A673 (cell line): ENCODE measurements around the gene MCM3. TPM values are rescaled to one million over a fixed set of nuclear protein-coding genes. Genes with fewer than 3 reads are reported as not detected.

Source experiments
- BruUV-seq: library from RNA; stranded (reverse); fragments of 400-500 nt; replicated peaks from 2 replicates; lab custom pipeline; 2021; lab: Mats Ljungman, UMichigan
- CTCF ChIA-PET: fragments of 300-600 bp; sonication (Branson Sonifier 250); formaldehyde crosslinking; loops from one replicate; lab custom pipeline; 2022; ENCODE audit warnings: antibody characterized with exemption; lab: Charles Lee
- POLR2A ChIA-PET: fragments of 300-600 bp; sonication (Branson Sonifier 250); formaldehyde crosslinking; loops from one replicate; lab custom pipeline; 2022; ENCODE audit warnings: antibody characterized with exemption; ENCODE audit not compliant: low non-redundant PET; lab: Charles Lee
- DNase-seq: peaks from one replicate; pipeline ENCODE4 v3.0.0-alpha.2; 2015; ENCODE audit warnings: low spot score
- H3K27ac ChIP-seq: fragments of 200-600 bp; sonication (generic); 2 replicates; pipeline ENCODE4 v1.5.1; 2016; ENCODE audit warnings: mixed run types, low read depth, mild to moderate bottlenecking, mixed read lengths, antibody characterized with exemption, low read length; ENCODE audit not compliant: poor library complexity, severe bottlenecking
- H3K27me3 ChIP-seq: fragments of 200-600 bp; sonication (generic); replicated peaks from 2 replicates; pipeline ENCODE4 v1.6.1; 2017; ENCODE audit warnings: mixed run types, low read depth, mild to moderate bottlenecking, mixed read lengths, antibody characterized with exemption, low read length; ENCODE audit not compliant: insufficient read depth, poor library complexity
- H3K36me3 ChIP-seq: fragments of 200-600 bp; sonication (generic); 2 replicates; pipeline ENCODE4 v1.6.1; 2016; ENCODE audit warnings: mixed run types, mild to moderate bottlenecking, mixed read lengths, antibody characterized with exemption, low read length; ENCODE audit not compliant: insufficient read depth, poor library complexity, severe bottlenecking
- H3K4me1 ChIP-seq: fragments of 200-600 bp; sonication (generic); 2 replicates; pipeline ENCODE4 v1.6.1; 2017; ENCODE audit warnings: mixed run types, mild to moderate bottlenecking, mixed read lengths, antibody characterized with exemption, low read length; ENCODE audit not compliant: insufficient read depth, poor library complexity, severe bottlenecking
- H3K4me3 ChIP-seq: fragments of 200-600 bp; sonication (generic); 2 replicates; pipeline ENCODE4 v1.5.1; 2016; ENCODE audit warnings: low read depth, mixed run types, mild to moderate bottlenecking, mixed read lengths, low read length; ENCODE audit not compliant: poor library complexity, severe bottlenecking
- H3K9me3 ChIP-seq: fragments of 200-600 bp; sonication (generic); 2 replicates; pipeline ENCODE4 v1.6.1; 2016; ENCODE audit warnings: mixed run types, low read depth, mild to moderate bottlenecking, mixed read lengths, antibody characterized with exemption, low read length; ENCODE audit not compliant: poor library complexity, severe bottlenecking
- EZH2 ChIP-seq: fragments of 200-600 bp; sonication (generic); IDR thresholded peaks from 2 replicates; pipeline ENCODE4 v1.6.1; 2017; ENCODE audit warnings: borderline replicate concordance, low read depth, mild to moderate bottlenecking, mixed read lengths, antibody characterized with exemption, low read length; ENCODE audit not compliant: poor library complexity, severe bottlenecking
- intact Hi-C: fragments of 100-400 bp; cut with micrococcal nuclease; formaldehyde crosslinking; loops from one replicate; pipeline ENCODE4 v1.10.0; 2022; ENCODE audit not compliant: unreplicated experiment
- total RNA-seq: library from RNA; stranded (reverse); gene quantifications from 2 replicates; pipeline ENCODE4 v1.2.3, GENCODE V29; 2021
- TF ChIP-seq, protein P1 (sequence below): fragments of 300-800, 200-600 bp; sonication (generic); conservative IDR thresholded peaks from 2 replicates; pipeline ENCODE4 v1.5.1; 2017; ENCODE audit warnings: low read depth, mild to moderate bottlenecking, antibody characterized with exemption, low read length, moderate library complexity, mixed read lengths

Gene MCM3
- total RNA-seq, 1 experiment from 2014 or later: 233 TPM

- BruUV-seq: no TSS peak
- DNase-seq: no peak
- intact Hi-C loops: no loop called here
- H3K9me3 ChIP-seq: no peaks in the 10 kb centered on the region
- H3K36me3 ChIP-seq: no peaks in the 10 kb centered on the region
- ChIA-PET POLR2A (no interaction called here), CTCF (no interaction called here)
- H3K4me3 ChIP-seq: no peak overlapping the region
- H3K4me1 ChIP-seq: no peaks in the 10 kb centered on the region
- no peak for TF ChIP-seq EZH2
- TF ChIP-seq, protein P1, sequence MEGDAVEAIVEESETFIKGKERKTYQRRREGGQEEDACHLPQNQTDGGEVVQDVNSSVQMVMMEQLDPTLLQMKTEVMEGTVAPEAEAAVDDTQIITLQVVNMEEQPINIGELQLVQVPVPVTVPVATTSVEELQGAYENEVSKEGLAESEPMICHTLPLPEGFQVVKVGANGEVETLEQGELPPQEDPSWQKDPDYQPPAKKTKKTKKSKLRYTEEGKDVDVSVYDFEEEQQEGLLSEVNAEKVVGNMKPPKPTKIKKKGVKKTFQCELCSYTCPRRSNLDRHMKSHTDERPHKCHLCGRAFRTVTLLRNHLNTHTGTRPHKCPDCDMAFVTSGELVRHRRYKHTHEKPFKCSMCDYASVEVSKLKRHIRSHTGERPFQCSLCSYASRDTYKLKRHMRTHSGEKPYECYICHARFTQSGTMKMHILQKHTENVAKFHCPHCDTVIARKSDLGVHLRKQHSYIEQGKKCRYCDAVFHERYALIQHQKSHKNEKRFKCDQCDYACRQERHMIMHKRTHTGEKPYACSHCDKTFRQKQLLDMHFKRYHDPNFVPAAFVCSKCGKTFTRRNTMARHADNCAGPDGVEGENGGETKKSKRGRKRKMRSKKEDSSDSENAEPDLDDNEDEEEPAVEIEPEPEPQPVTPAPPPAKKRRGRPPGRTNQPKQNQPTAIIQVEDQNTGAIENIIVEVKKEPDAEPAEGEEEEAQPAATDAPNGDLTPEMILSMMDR: no peak
- no peak overlapping the region for H3K27ac ChIP-seq
- no peaks in the 10 kb centered on the region for H3K27me3 ChIP-seq
These were observed 20.4 kb upstream of the MCM3 start for GRCh38 chr6:52304983-52305390.

- ChIA-PET CTCF (no interaction called here), POLR2A (no interaction called here)
- H3K36me3 ChIP-seq: no peaks in the 10 kb centered on the region
- H3K27ac ChIP-seq: no peak overlapping the region
- BruUV-seq: no TSS peak
- intact Hi-C loops: no loop called here
- H3K27me3 ChIP-seq: no peaks in the 10 kb centered on the region
- H3K9me3 ChIP-seq: no peaks in the 10 kb centered on the region
- no peaks in the 10 kb centered on the region for H3K4me1 ChIP-seq
- no peak for DNase-seq
- TF ChIP-seq EZH2: no peak
- TF ChIP-seq, protein P1: no peak
- no peak overlapping the region for H3K4me3 ChIP-seq
These were observed 18.6 kb upstream of the MCM3 start for GRCh38 chr6:52303178-52303577.

- Histone ChIP-seq H3K4me1 (no peaks in the 10 kb centered on the region), H3K9me3 (no peaks in the 10 kb centered on the region), H3K27me3 (no peaks in the 10 kb centered on the region), H3K4me3 (no peak overlapping the region), H3K27ac (no peak overlapping the region), H3K36me3 (no peaks in the 10 kb centered on the region)
- TF ChIP-seq EZH2: no peak
- TF ChIP-seq, protein P1: no peak
- intact Hi-C loops: no loop called here
- ChIA-PET CTCF (no interaction called here), POLR2A (no interaction called here)
- DNase-seq: no peak
- no TSS peak for BruUV-seq
These were observed 16.8 kb upstream of the MCM3 start for GRCh38 chr6:52301326-52301725.
